T follicular helper cell (primary cell): Measurements from ENCODE around the gene MDH1.
"Not testable (repeated sequence)": the region's sequence is repeated elsewhere in the genome, so short reads cannot be mapped to it uniquely, and the experiment has no call there.

Experiments used
- DNase-seq: peaks from one replicate; pipeline ENCODE4 v3.0.0-alpha.2; 2020; ENCODE audit warnings: low read depth

The MDH1 gene

GRCh38 chr2:63589148-63589958, 590 bp downstream of the MDH1 start:
- DNase-seq: no peak

GRCh38 chr2:63590626-63591408, 2.1 kb downstream of the MDH1 start:
- DNase-seq: no peak

- DNase-seq: no peak
These were observed 2.9 kb downstream of the MDH1 start for GRCh38 chr2:63591566-63592175.

DNA sequence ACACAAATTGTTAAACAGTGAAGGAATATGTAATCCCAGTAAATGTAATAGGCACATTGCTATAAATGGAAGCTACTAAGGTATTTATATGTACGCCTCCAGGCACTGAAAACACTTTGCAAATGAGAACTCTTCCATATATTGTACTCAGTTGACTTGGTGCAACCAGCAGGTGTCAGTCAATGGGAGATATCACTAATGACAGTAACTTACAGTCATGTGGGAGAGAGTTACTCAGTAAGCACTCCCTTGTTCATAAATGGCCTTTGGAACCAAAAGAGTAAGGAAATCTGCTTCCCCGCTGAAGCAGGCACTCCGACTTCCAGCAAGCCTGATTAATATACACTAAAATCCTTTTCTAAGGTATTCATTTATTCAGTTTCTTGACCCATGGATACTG, 5.9 kb downstream of the MDH1 start:
- no peak for DNase-seq

DNA sequence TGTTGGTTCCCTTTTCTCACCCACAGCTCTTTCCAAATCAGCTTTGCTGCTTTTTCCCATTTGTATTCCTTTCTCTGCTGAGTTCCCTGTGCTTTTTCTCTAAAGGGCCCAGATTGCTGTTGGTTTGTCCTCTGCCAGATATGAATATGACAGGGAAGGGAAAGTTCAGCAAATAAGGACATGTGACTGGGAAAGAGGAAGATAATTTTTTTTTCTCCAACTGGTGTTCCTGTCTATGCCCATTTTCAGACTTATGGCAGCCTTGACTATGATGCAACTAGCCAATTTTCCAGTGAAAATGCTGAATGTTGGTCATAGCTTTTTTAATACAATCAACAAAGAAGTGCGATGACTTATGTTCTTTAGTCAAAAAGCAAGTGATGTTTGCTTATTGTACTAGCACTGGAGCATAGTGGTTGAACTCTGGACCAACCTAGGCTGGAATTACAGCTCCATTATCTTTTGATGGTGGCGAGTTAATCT, 7.7 kb downstream of the MDH1 start:
- DNase-seq: no peak

DNA sequence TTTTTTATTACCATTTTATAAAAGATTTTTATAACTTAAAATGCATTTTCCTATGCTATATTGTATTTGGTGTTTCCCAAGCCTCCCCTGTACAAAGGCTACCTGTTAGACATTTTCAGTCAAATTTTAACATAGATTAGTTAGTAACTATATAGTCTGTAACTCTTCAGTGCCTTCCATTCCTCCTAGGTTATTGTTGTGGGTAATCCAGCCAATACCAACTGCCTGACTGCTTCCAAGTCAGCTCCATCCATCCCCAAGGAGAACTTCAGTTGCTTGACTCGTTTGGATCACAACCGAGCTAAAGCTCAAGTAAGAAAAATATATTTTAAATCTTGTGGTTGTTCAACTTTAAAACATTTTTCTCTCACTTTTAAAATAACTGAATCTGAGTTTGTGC, 10.2 kb downstream of the MDH1 start:
- DNase-seq: no peak

GRCh38 chr2:63600881-63601460, 12.2 kb downstream of the MDH1 start:
- DNase-seq: no peak

- no peak for DNase-seq
These were observed 15.9 kb downstream of the MDH1 start for GRCh38 chr2:63604666-63605065.

GRCh38 chr2:63608865-63609264, 20.1 kb downstream of the MDH1 start:
- DNase-seq: not testable (repeated sequence)

DNA sequence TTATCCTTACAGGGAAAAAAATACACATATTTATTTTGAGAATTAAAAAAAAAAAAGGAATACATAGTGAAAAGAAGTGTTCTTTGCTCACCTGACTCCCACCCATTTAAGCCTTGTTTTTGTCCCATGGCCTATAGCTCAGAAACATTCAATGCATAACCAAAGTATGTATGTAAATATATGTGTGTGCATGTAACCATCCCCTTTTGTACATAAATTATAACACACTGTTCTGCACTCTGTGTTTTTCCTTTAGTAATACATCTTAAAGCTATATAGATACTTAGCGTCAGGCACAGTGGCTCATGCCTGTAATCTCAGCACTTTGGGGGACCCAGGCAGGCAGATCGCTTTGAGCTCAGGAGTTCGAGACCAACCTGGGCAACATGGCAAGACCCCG, 21.8 kb downstream of the MDH1 start:
- DNase-seq: no peak

DNA sequence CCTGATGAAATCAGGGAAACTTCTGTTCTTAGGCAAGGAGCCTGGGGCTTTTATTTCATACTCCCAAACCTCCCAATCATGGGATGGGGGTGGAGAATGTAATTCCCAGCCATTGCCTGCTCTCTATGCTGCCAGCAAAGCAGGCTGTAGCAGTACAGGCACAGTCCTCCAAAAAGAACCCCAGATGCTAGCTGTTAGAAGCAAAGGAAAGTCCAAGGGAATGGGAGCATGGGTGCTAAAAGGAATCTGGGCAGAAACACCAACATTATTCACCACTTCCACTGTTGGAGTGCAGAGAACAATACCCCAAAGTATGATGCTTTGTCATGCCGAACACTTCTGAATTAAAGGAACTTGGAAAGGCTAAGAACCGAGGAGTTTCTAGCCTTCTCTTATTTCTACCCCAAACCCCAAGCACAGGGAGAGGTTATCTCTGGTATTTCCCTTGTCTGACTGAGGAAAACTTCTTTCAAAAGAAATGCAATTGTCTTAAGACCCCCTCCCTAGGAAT, 24.7 kb downstream of the MDH1 start:
- no peak for DNase-seq

DNA sequence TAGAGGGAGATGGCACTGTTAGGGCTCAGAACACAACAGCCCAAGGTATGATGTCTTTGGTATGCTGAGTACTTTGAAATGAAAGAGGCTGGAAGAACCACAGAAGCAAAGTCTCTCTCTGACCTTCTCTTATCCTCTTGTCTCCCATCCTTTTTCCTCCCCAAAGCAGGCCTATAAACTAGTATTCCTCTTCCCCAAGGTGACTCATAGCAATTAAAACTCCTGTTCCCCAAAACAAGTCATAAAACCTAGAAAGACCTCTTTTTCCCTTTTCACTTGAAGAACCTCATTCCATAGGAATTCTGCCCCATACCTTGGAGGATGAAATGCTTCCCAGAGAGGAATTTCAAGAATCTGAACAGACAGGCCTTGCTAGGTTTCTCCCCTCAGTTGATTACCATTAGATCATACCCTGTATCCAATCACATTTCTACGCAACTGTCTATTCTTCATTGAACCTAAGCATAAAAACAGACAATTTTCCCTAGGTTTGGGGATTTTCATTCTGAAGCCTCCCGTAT, 25.7 kb downstream of the MDH1 start:
- DNase-seq: no peak

GRCh38 chr2:63614983-63615945, 26.5 kb downstream of the MDH1 start:
- no peak for DNase-seq

- DNase-seq: no peak
These were observed 28.6 kb downstream of the MDH1 start for GRCh38 chr2:63617366-63617765.

- DNase-seq: no peak
These were observed 30.6 kb downstream of the MDH1 start for GRCh38 chr2:63619328-63619727.

GRCh38 chr2:63622751-63623150, 34.0 kb downstream of the MDH1 start:
- no peak for DNase-seq

- DNase-seq: not testable (repeated sequence)
These were observed 35.0 kb downstream of the MDH1 start for GRCh38 chr2:63623763-63624162.

- DNase-seq: no peak
These were observed 39.1 kb downstream of the MDH1 start for GRCh38 chr2:63627866-63628265.

DNA sequence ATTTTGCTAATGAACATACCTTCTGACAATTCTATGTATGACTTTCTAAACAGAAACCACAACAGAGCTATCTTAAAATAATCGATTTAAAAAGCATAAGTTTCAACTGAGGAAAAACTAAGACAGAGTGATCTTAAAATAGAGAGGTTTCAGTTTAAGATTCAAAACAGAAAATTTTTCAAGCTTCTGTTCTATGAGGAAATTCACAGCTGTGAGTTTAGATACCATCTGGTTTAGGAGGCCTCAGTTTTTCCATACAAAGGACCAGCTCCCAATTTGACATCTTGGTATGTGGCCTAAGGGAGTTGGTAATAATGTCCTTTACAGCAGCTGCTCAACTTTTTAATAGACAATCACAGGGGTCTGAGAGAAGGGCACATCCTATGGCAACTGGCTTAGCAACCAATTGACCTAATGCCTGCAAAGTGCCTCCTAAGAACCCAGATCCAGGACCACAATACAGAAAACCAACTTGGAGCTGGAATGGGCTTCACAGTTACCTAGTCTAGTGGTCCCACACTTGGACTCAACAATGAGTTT, 39.7 kb downstream of the MDH1 start:
- no peak for DNase-seq

DNA sequence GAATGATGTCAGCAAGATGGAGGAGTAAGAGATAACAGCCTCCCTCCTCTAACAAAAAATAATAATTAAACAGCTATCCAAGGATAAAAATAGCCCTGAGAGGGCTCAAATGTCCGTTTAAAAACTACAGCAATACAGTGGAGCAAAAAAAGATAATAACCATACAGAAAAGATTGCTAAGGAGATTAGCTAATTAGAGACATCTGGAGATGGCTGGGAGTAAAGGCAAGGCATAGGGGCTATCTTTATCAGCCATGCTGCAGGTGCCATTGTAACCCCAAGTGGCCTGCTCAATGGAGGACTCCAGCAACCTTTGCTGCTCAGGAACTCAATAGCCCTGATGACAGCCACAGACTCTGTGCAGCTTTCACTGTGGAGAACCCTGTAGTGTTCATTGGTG, 42.7 kb downstream of the MDH1 start:
- no peak for DNase-seq
